Measurements from ENCODE around the gene CDK17. TPM values are rescaled to one million over a fixed set of nuclear protein-coding genes. Genes with fewer than 3 reads are reported as not detected.

The CDK17 gene
- total and polyA plus RNA-seq, 9 donors = 13.8 to 59.2 (median 30.9) TPM

- peaks cover 1% of the 10 kb centered on the region for H3K4me1 ChIP-seq (ENCODE audit: insufficient read depth)
These were observed 40.9 kb downstream of the CDK17 start for GRCh38 chr12:96359328-96359727.

GRCh38 chr12:96356831-96357230 is 43.4 kb downstream of the CDK17 start:
- H3K4me1 ChIP-seq (ENCODE audit: insufficient read depth) = peaks cover 6% of the 10 kb centered on the region
- TF ChIP-seq EP300 (IDR thresholded peaks at IDR 0.05) = no peak
- TF ChIP-seq POLR2A (IDR thresholded peaks at IDR 0.05) = no peak
- TF ChIP-seq, protein P1, sequence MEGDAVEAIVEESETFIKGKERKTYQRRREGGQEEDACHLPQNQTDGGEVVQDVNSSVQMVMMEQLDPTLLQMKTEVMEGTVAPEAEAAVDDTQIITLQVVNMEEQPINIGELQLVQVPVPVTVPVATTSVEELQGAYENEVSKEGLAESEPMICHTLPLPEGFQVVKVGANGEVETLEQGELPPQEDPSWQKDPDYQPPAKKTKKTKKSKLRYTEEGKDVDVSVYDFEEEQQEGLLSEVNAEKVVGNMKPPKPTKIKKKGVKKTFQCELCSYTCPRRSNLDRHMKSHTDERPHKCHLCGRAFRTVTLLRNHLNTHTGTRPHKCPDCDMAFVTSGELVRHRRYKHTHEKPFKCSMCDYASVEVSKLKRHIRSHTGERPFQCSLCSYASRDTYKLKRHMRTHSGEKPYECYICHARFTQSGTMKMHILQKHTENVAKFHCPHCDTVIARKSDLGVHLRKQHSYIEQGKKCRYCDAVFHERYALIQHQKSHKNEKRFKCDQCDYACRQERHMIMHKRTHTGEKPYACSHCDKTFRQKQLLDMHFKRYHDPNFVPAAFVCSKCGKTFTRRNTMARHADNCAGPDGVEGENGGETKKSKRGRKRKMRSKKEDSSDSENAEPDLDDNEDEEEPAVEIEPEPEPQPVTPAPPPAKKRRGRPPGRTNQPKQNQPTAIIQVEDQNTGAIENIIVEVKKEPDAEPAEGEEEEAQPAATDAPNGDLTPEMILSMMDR (IDR thresholded peaks at IDR 0.05) = no peak

More at GRCh38 chr12:96359328-96359727, 40.9 kb downstream of the CDK17 start:
- Histone ChIP-seq H3K9me3 (no peaks in the 10 kb centered on the region), H3K27me3 (no peaks in the 10 kb centered on the region), H3K36me3 (no peaks in the 10 kb centered on the region), H3K27ac (no peak overlapping the region), H3K4me3 (no peak overlapping the region)
- no peak for DNase-seq
- intact Hi-C loops (cut with DNase I) = no loop called here
- TF ChIP-seq EP300 (IDR thresholded peaks at IDR 0.05) = no peak
- TF ChIP-seq, protein P1 (IDR thresholded peaks at IDR 0.05) = no peak
- no peak for TF ChIP-seq POLR2A (IDR thresholded peaks at IDR 0.05)

DNA sequence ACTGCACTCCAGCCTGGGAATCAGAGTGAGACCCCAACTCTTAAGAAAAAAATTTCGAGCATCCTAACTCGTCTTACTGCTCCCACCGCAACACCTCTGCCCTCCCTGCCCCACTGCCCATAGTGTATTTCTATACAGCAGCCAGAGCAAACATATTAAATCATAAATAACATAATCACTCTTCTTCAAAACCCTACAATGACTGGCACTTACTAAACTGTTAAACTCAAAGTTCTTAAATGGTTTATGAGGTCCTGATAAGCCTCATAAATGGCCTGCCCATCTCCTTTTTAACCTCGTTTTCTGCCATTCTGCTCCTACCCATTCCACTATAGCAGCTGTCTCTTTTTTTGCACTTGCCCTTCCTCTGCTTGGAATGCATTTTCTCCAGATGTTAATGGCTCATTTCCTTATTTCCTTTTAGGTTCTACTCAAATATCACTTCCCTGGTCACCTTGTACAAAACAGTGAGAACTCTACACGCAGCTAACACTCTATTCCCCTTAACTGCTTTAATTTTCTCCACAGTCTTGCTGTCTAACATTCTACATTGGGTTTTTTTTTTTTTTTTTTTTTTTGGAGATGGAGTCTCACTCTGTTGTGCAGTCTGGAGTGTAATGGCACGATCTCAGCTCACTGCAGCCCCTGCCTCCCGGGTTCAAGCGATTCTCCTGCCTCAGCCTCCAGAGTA is 45.2 kb downstream of the CDK17 start:
- Histone ChIP-seq H3K27me3 (no peaks in the 10 kb centered on the region), H3K36me3 (no peaks in the 10 kb centered on the region), H3K27ac (no peak overlapping the region), H3K4me3 (no peak overlapping the region), H3K4me1 (ENCODE audit: insufficient read depth) (peaks cover 5% of the 10 kb centered on the region), H3K9me3 (no peaks in the 10 kb centered on the region)
- WGBS, 3 donors = 90 to 94% (median 93%) methylated on average over 8 of the region's 8 CpGs
- intact Hi-C loops (cut with DNase I) = no loop called here
- DNase-seq = no peak
- TF ChIP-seq POLR2A (IDR thresholded peaks at IDR 0.05) (no peak), EP300 (IDR thresholded peaks at IDR 0.05) (no peak)
- TF ChIP-seq, protein P1 (IDR thresholded peaks at IDR 0.05) = no peak

More at GRCh38 chr12:96356831-96357230, 43.4 kb downstream of the CDK17 start:
- WGBS, 3 donors = 96 to 100% (median 99%) methylated on average over 1 of the region's 1 CpG
- no peak overlapping the region for H3K4me3 ChIP-seq
- DNase-seq = no peak
- no peaks in the 10 kb centered on the region for H3K27me3 ChIP-seq
- intact Hi-C loops (cut with DNase I) = no loop called here
- no peaks in the 10 kb centered on the region for H3K9me3 ChIP-seq
- H3K36me3 ChIP-seq = no peaks in the 10 kb centered on the region
- no peak overlapping the region for H3K27ac ChIP-seq

GRCh38 chr12:96354326-96354725 is 45.9 kb downstream of the CDK17 start:
- no peak for DNase-seq
- H3K4me1 ChIP-seq (ENCODE audit: insufficient read depth) = peaks cover 5% of the 10 kb centered on the region
- WGBS, 3 donors = 81 to 87% (median 85%) methylated on average over 3 of the region's 3 CpGs

More at GRCh38 chr12:96354326-96354725, 45.9 kb downstream of the CDK17 start:
- Histone ChIP-seq H3K27me3 (no peaks in the 10 kb centered on the region), H3K9me3 (no peaks in the 10 kb centered on the region), H3K36me3 (no peaks in the 10 kb centered on the region), H3K27ac (no peak overlapping the region), H3K4me3 (no peak overlapping the region)
- TF ChIP-seq EP300 (IDR thresholded peaks at IDR 0.05) (no peak), POLR2A (IDR thresholded peaks at IDR 0.05) (no peak)
- TF ChIP-seq, protein P1 (IDR thresholded peaks at IDR 0.05) = no peak
- intact Hi-C loops (cut with DNase I) = no loop called here
